ENCODE data around the gene GRIN3B.
A peak's percentile ranks its signal among the peaks of the same experiment; 100 is the strongest.
"Not testable (repeated sequence)": the region's sequence is repeated elsewhere in the genome, so short reads cannot be mapped to it uniquely, and the experiment has no call there.

GRIN3B gene

DNA sequence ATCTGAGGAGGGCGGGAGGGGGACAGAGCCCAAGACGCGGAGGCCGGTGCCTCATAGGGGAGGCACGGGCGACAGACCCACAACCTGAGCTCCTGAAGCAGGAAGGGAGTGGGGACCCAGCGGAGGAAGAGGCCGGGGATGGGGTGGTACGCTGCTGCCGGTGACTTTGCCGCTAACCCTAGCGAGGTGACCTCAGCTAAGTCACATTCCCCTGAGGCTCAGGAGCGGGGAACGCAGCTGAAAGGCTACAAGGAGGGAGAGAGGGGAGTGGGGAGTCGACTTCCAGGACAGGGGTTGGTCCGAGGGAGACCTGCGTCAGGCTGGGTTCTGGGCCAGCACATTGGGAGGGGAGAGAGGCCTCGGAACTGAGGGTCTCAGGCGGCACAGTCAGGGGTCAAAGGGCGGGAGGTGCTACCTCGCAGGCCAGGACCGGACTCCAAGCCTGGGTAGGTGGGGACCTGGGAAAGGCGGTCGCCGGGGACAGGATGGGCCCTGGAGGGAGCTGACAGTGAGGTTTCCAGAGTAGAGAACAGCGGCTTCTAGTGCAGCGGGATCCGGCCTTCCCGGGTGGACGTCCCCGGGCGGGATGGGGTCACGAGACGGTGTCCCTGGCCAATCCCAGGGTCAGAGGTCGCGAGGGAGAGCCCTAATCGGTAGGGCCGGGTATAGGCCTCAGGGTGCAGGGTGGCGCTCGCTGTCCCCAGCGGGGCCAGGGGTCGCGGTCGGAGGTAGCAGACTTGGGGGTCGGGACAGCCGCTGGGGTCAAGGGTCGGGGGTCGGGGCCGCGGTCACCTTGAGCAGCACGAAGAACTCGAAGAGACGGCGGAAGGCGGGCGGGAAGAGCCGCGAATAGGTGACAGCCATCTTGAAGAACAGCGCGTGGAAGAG is 20.0 kb downstream of the GRIN3B start:
- no peak for DNase-seq (ENCODE audit: low spot score)

DNA sequence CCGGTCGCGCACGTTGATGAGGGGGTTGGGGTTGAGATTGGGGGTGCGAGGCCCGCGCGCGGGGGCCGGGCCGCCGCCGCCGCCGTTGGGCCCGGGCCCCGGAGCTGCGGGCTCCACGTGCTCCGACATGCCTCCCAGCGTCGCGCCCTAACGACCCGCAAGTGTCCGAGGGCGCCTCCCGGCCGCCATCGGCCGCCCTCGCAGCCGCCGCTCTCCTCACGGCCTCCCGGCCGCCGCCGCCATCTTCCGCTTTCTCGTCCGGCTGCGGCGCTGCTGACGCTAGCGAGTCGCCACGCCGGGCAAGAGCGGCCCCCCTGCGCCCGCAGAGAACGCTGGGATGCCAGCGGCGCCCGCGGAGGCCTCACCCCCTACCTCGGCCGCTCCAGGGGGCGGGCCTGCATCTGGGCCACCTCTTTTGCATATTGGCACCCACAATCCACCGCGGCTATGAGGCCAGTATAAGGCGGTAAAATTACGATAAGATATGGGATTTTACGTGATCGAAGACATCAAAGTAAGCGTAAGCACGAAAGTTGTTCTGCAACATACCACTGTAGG is 20.7 kb downstream of the GRIN3B start, which contains the start of gene TMEM259:
TMEM259 (minus strand) TSS at position 256 of the 558 bp plus-strand sequence; CDS start at position 129, 127 bp downstream.
- peak; percentile 98 for DNase-seq (ENCODE audit: low spot score)

GRCh38 chr19:1023883-1024188 is 23.6 kb downstream of the GRIN3B start:
- not testable (repeated sequence) for DNase-seq (ENCODE audit: low spot score)

- DNase-seq (ENCODE audit: low spot score), result not testable (repeated sequence)
Measured at GRCh38 chr19:1025080-1025479, 24.9 kb downstream of the GRIN3B start.

DNA sequence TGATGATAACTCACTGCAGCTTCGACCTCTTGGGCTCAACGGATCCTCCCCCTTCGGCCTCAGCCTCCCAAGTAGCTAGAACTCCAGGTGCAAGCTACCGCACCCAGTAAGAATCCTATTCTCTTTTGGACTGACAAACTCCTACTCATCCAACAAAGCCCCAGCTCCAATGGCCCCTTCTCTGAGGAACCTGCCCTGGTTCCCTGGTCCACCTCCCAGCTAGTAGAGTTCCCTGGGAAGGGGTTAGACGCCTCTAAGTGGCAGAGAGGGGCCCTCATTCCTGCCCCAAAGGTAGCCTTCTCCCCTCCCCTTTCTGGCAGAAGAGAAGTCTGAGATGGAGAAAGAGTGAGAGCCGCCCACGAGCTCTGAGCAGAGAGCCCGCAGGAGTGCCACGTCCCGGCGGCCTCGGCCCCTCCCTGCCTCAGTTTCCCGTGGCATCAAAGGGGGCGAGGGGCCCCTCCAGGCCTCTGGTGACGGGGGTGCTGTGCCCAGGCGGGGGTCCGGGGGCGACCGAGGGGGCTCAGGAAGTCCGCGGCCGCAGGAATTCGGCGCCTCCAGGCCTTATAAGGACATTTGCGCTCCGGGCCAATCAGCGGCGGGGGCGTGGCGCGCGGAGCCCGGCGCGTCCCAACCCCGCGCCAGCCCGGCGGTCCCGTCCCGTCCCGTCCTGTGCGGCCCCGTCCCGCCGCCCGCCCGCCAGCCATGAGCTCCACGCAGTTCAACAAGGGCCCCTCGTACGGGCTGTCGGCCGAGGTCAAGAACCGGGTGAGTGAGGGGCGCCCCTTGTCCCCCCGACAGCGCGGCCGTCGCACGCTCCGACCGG is 26.0 kb downstream of the GRIN3B start, which contains the start of gene CNN2:
CNN2 (plus strand) TSS at position 649 of the 823 bp plus-strand sequence; CDS start at position 703, 54 bp downstream.
- peak; percentile 58 for DNase-seq (ENCODE audit: low spot score)

DNA sequence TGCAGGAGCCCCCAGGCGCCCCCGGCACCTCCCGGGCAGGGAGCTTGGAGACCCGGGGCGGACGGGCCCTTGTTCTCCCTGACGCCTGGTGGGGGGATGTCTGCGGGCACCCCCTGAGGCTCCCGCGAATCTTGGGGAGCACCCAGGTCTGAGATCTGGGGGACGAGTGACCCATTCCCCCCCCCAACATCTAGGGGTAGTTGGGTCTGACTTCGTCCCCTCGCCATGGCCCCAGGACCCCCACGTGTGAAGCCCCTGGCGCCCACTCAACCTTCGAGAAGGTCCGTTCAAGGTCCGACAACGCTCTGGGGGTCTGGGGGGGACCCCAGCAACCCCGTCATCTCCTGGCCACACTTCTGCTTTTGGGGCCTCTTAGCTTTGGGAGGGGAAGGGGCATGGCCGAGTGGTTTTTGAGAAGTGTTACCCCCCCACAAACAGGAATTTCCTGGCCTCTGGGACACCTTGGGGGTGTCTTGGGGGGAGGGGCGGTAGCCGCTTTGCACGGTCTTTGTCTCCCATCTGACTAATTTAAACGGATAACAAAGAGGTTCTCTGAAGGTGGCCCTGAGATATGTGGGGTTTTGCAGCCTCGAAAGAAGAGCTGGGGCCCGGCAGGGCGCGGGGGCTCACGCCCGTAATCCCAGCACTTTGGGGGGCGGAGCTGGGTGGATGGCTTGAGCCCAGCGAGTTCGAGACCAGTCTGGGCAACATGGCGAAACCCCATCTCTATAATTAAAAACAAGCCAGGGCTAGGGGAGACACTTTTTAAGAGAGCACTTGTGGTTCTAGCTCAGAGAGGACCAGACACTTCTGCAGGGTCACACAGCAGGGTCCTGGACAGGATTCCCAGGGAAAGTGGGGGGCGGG is 26.8 kb downstream of the GRIN3B start:
- peak; percentile 29 for DNase-seq (ENCODE audit: low spot score)

DNA sequence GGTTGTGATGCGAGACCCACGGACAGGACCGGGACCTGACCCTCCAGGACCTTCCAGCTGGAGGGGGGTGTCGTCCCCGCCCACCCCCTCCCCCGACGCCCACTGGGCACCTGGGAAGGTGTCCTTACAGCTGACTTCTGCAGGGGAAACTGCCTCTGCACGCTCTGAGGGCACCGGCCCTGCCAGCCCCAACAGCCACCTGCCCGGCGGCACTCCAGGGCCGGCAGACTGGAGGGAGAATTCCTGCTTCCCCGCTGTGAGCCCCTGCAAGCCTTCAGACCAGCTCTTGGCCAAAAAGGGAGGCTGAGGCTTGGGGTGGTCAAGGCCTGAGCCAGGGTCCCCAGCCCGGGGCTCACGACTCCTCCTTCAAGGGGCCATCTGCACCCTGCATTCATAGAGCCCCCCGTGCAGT is 27.4 kb downstream of the GRIN3B start:
- no peak for DNase-seq (ENCODE audit: low spot score)

- DNase-seq (ENCODE audit: low spot score), result peak; percentile 60
Measured at GRCh38 chr19:1028062-1028926, 28.1 kb downstream of the GRIN3B start.

- DNase-seq (ENCODE audit: low spot score), result no peak
Measured at GRCh38 chr19:1032264-1032867, 32.1 kb downstream of the GRIN3B start.

DNA sequence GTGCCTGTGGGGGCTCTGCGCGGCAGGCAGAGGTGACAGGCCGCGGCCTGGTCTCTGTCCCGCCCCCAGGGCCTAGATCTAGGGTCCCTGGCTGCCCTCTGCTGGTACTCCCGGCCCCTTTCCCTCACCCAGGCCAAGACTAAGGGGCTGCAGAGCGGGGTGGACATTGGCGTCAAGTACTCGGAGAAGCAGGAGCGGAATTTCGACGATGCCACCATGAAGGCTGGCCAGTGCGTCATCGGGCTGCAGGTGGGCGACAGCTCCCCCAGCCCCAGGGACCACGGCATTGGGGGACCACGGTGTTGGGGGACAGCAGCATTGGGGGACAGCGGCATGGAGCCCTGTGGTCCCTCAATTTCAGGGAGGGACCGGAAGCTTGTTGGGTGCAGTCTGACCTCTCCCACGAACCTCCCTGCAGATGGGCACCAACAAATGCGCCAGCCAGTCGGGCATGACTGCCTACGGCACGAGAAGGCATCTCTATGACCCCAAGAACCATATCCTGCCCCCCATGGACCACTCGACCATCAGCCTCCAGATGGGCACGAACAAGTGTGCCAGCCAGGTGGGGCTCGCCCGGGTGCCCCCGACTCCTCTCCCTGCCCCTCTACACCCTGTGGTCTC is 35.9 kb downstream of the GRIN3B start:
- DNase-seq (ENCODE audit: low spot score), result no peak

DNA sequence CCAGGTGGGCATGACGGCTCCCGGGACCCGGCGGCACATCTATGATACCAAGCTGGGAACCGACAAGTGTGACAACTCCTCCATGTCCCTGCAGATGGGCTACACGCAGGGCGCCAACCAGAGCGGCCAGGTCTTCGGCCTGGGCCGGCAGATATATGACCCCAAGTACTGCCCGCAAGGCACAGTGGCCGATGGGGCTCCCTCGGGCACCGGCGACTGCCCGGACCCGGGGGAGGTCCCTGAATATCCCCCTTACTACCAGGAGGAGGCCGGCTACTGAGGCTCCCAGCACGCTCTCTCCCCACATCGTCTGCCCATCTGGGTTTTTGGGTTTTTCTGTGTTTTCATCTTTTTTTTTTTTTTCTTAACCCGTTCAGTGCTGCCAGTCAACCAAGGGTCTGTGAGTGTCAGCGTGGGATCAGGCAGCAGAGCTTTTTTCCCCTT is 37.4 kb downstream of the GRIN3B start:
- no peak for DNase-seq (ENCODE audit: low spot score)

DNA sequence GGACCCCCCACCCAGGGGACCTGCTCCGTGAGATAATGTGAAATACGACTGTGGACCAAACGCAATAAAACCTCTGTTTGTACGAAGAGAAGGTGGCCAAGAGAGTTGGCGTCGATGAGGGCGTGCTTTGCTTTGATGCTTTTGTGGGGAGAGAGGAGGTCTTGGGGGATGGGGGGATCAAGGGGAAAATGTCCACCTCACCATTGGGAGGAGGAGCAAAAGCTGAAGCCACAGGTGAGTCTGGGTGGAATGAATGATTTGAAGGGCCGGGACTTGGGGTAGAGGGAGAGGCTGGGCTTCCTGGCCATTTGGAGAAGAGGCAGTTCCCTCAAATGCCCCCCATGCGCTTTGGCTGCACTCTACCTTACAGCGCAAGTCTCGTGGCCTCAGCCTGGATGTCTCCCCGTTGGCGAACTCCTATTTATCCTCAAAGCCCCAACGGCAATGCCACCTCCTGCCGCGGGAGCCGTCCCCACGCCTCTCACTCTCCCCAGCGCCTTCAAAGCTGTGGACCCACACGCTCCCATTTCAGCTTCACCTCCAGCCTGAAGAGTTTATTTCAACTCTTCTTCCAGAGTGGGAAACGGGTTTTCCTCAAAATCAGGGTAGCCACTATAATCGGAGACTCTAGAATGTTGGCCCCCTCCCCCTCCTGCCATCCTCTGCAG is 38.9 kb downstream of the GRIN3B start:
- no peak for DNase-seq (ENCODE audit: low spot score)

DNA sequence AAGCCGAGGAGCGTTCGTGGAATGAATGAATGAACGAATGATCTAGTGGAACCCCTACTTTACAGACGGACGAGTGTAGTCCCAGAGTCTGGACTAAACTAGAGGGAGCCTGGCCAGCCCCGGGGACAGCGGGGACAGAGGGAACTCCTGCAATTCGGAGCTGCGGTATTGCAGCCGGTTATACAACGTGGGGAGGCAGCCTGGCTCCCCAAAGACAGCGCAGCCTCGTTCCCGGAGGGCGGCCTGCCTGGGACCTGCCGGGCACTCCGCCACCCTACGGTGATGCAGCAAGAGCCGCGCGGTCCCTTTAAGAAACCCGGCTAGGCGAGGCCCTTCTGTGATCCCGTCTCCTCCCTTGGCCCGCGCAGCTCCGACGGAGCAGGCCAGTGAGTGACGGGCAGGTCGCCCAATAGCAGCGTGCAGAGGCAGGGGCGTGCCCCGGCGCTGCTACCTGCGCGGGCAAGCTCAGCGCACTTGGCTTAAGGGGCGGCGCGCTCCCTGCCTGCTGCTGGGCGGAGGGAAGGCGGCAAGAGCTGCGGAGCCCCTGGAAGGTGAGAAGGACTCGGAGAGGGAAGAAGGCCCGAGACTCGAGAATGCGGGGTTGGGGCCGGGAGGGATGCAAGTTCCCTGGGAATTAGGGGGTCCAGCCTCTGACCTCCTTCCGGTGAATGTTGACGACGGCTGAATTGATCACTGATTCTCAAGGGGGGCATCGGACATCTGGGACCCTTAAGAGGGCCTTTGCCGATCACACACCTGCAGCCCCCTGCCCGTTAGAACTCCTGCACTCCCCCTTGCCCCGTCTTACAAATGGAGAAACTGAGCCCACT is 39.6 kb downstream of the GRIN3B start, which contains the start of gene ABCA7:
ABCA7 (plus strand) TSS at position 462 of the 830 bp plus-strand sequence. CDS start 1,255 bp downstream, outside the sequence.
- DNase-seq (ENCODE audit: low spot score), result peak; percentile 100

GRCh38 chr19:1040476-1041271 is 40.5 kb downstream of the GRIN3B start:
- DNase-seq (ENCODE audit: low spot score), result peak; percentile 96

- no peak for DNase-seq (ENCODE audit: low spot score)
Measured at GRCh38 chr19:1041272-1041834, 41.1 kb downstream of the GRIN3B start.

GRCh38 chr19:1041835-1042685 is 41.8 kb downstream of the GRIN3B start:
- no peak for DNase-seq (ENCODE audit: low spot score)
